Spinal cord (tissue), 10 donors: ENCODE data around the gene MYOF. TPM values are rescaled to one million over a fixed set of nuclear protein-coding genes. Genes with fewer than 3 reads are reported as not detected.

Experiments
- DNase-seq, 6 donors: peaks; one replicate each; pipeline versions ENCODE4 v3.0.0 to v3.0.0-alpha.2; 2013 to 2015; ENCODE audit warnings: low spot score in 6 of 6, low read depth in 4 of 6
- H3K27ac ChIP-seq: one replicate; pipeline ENCODE4 v1.5.1; 2013; ENCODE audit warnings: low read depth, low read length, control low read depth
- H3K27me3 ChIP-seq: one replicate; pipeline ENCODE4 v1.6.1; 2013; ENCODE audit warnings: low read length; ENCODE audit not compliant: control insufficient read depth, insufficient read depth
- H3K36me3 ChIP-seq: one replicate; pipeline ENCODE4 v1.6.1; 2013; ENCODE audit warnings: low read length; ENCODE audit not compliant: control insufficient read depth, insufficient read depth
- H3K4me1 ChIP-seq: one replicate; pipeline ENCODE4 v1.6.1; 2013; ENCODE audit warnings: low read length; ENCODE audit not compliant: control insufficient read depth, insufficient read depth
- H3K4me3 ChIP-seq: one replicate; pipeline ENCODE4 v1.5.1; 2013; ENCODE audit warnings: low read depth, low read length, control low read depth
- H3K9me3 ChIP-seq: one replicate; pipeline ENCODE4 v1.6.1; 2013; ENCODE audit warnings: low read length; ENCODE audit not compliant: control insufficient read depth, insufficient read depth
- WGBS: methylation state at CpG from one replicate; pipeline ENCODE4 v1.1.5; 2013; ENCODE audit warnings: missing lambda C conversion rate; ENCODE audit not compliant: insufficient coverage; 5-methylcytosine and 5-hydroxymethylcytosine counted together
- long read RNA-seq, 4 donors: transcript quantifications; one replicate each; lab custom pipeline, GENCODE V29; 2026
- polyA plus RNA-seq, 2 donors: library from polyadenylated mRNA; unstranded; fragments of 120-200 nt; gene quantifications; one replicate each; pipeline ENCODE4 v1.2.1, GENCODE V29; 2013; ENCODE audit not compliant: insufficient read length in 2 of 2
- total RNA-seq, 2 donors: library from RNA; depleted of rRNA in 1 of 2; stranded (reverse); fragments of 120-200 nt in 1 of 2; fragments of >200 nt in 1 of 2; gene quantifications; one replicate each; pipeline versions ENCODE4 v1.2.3 to v1.2.4, GENCODE V29; 2013 to 2014
- donor health status: healthy.

The MYOF gene, protein sequence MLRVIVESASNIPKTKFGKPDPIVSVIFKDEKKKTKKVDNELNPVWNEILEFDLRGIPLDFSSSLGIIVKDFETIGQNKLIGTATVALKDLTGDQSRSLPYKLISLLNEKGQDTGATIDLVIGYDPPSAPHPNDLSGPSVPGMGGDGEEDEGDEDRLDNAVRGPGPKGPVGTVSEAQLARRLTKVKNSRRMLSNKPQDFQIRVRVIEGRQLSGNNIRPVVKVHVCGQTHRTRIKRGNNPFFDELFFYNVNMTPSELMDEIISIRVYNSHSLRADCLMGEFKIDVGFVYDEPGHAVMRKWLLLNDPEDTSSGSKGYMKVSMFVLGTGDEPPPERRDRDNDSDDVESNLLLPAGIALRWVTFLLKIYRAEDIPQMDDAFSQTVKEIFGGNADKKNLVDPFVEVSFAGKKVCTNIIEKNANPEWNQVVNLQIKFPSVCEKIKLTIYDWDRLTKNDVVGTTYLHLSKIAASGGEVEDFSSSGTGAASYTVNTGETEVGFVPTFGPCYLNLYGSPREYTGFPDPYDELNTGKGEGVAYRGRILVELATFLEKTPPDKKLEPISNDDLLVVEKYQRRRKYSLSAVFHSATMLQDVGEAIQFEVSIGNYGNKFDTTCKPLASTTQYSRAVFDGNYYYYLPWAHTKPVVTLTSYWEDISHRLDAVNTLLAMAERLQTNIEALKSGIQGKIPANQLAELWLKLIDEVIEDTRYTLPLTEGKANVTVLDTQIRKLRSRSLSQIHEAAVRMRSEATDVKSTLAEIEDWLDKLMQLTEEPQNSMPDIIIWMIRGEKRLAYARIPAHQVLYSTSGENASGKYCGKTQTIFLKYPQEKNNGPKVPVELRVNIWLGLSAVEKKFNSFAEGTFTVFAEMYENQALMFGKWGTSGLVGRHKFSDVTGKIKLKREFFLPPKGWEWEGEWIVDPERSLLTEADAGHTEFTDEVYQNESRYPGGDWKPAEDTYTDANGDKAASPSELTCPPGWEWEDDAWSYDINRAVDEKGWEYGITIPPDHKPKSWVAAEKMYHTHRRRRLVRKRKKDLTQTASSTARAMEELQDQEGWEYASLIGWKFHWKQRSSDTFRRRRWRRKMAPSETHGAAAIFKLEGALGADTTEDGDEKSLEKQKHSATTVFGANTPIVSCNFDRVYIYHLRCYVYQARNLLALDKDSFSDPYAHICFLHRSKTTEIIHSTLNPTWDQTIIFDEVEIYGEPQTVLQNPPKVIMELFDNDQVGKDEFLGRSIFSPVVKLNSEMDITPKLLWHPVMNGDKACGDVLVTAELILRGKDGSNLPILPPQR (N-terminal part only)
- total RNA-seq, result 10 to 100 TPM; 25.5 to 45.8 TPM
- 10 to 100 TPM; 10.7 to 11.8 TPM for polyA plus RNA-seq
- long read RNA-seq, donor 1, partial matches to known transcripts, result 5 of 5 reads
- long read RNA-seq, donor 1, other reads (novel, unspliced or antisense), result 0 of 5 reads
- long read RNA-seq, donor 2, result 0 reads
- long read RNA-seq, donor 3, result 0 reads
- long read RNA-seq, donor 4, partial matches to known transcripts, result 15 of 15 reads
- long read RNA-seq, donor 4, other reads (novel, unspliced or antisense), result 0 of 15 reads

DNA sequence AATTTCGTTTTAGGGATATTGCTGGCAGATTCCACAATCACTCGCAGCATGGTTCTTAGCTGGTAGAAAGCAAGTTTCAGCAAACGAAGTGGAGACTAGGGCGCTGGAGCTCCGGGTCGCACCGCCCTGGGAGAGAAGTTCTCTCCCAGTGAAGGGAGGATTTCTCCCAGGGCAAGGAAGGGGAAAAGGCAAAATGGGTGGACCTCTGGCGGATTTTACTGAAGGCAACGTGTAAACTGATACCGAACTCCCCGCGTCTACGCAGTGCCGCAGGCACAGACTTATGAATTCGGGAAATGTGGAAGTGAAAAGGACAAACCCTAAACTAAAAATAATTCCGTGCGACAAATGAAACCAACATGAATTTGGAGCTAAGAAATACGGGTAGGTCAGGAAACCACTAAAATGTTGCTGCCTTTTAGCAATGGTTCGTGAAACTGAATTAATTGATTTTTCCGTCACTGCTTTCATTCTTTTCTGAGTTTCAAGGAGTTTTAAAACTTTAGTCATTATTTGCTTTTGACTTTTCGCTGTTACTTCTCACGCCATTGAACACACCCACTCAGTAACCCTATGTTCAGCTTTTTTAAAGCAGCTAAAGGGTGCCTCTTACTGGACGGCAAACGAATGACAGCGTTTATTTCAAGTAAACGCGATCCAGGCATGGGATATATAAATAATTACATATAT, at the start of gene MYOF:
MYOF (minus strand) TSS at position 190 of the 690 bp plus-strand sequence; CDS start at position 50, 140 bp downstream.
- Histone ChIP-seq H3K27ac (peak within 1 kb of the TSS; percentile 80), H3K36me3 (no peaks in the 10 kb centered on the region), H3K4me1 (peaks cover 4% of the 10 kb centered on the region), H3K4me3 (peak within 1 kb of the TSS; percentile 73), H3K27me3 (peaks cover 26% of the 10 kb centered on the region), H3K9me3 (no peaks in the 10 kb centered on the region)
- WGBS, result 0% methylated on average over 11 of the region's 27 CpGs
- peak in 3 of 6 donors; percentile 54 to 86 (median 86) for DNase-seq

DNA sequence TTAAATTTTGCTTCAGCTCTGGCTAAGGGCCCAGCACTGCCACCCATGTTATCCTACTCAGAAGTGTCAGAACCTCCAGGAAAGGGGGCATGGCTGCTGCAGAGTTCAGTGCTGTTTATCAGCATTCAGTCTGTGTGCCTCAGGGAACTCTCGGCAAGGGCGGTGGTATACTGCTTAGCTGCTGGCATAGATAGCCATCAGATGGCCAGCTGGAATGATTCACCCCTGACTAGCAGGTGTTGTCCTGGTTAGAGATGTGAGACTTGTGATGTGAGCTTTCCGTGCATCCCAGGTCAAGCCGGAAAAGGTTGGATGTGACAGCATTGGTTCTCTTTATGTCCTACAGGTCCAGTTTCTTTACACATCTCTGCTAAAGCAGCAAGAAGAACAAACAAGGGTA, 36.4 kb upstream of the MYOF start:
- no peak for DNase-seq
- Histone ChIP-seq H3K9me3 (peaks cover 2% of the 10 kb centered on the region), H3K4me1 (no peaks in the 10 kb centered on the region), H3K36me3 (peaks cover 2% of the 10 kb centered on the region), H3K4me3 (no peak overlapping the region), H3K27ac (no peak overlapping the region), H3K27me3 (no peaks in the 10 kb centered on the region)
- 100% methylated on average over 2 of the region's 4 CpGs for WGBS

DNA sequence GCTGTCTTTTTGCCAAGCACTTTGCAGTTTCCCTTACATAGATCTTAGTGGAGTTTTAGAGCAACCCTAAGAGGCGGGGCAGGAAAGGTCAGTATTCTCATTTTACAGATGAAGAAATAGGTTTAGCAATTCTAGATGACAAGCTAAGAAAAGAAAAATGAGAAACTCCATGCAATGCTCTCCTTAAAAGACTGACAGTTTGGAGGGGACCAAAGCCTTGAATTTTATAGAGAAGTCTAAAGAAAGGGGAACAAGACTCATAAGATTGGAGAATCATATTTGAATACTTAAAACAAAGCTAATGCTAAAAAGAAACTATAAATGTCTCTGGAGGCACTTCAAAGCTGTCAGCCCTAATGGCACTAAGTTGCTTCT, 33.9 kb upstream of the MYOF start:
- WGBS, result no CpG with 5 or more reads among the region's 1 CpG
- Histone ChIP-seq H3K4me1 (no peaks in the 10 kb centered on the region), H3K9me3 (no peaks in the 10 kb centered on the region), H3K27ac (no peak overlapping the region), H3K36me3 (no peaks in the 10 kb centered on the region), H3K27me3 (no peaks in the 10 kb centered on the region), H3K4me3 (no peak overlapping the region)
- DNase-seq, result no peak

DNA sequence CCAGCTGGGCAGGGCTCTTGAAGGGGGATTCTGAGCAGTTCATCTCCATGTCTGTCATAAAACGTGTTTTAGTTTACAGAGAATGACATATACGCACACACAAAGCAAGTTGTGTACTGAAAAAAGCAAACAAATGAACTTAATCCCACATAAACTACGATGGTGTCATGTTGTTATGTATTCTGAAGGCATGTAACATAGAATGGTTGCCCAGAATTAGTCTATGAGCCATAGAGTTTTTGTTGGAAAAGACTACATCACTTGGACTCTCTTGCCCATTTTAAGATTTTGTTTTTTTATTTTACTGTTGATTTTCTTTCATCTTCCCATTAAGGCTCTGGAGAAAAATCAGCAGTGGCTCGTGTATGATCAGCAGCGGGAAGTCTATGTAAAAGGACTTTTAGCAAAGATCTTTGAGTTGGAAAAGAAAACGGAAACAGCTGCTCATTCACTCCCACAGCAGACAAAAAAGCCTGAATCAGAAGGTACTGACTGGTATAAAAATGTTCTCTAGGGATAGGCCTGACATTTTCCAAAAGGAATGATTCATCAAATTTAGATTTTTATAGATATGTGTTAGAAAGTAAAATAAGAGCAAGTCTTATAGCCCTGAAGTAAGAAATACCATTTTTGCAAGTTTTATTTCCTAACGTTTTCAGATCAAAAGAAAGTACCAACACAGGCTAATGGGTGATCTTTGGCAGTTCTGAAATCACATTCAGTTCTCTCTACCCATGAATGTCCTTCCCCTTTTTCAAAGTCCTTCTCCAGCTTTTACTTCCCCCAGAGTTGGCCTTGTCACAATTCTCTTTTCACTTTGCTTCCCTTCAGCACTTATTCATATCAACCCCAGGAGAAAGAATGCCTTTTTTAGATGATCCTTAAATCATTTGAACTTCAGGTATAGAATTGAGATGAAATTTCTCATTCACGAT, 33.2 kb upstream of the MYOF start:
- Histone ChIP-seq H3K27ac (no peak overlapping the region), H3K4me1 (no peaks in the 10 kb centered on the region), H3K36me3 (no peaks in the 10 kb centered on the region), H3K27me3 (no peaks in the 10 kb centered on the region), H3K4me3 (no peak overlapping the region), H3K9me3 (no peaks in the 10 kb centered on the region)
- DNase-seq, result peak in 1 of 6 donors; percentile 24
- WGBS, result 67% methylated on average over 1 of the region's 8 CpGs

GRCh38 chr10:93514521-93514920, 32.4 kb upstream of the MYOF start:
- no peak for DNase-seq
- H3K27ac ChIP-seq, result no peak overlapping the region
- no peaks in the 10 kb centered on the region for H3K4me1 ChIP-seq
- no peaks in the 10 kb centered on the region for H3K36me3 ChIP-seq
- no peaks in the 10 kb centered on the region for H3K27me3 ChIP-seq
- no peak overlapping the region for H3K4me3 ChIP-seq
- no peaks in the 10 kb centered on the region for H3K9me3 ChIP-seq
- WGBS, result 94% methylated on average over 3 of the region's 4 CpGs

GRCh38 chr10:93513091-93513490, 31.0 kb upstream of the MYOF start:
- Histone ChIP-seq H3K27me3 (no peaks in the 10 kb centered on the region), H3K36me3 (no peaks in the 10 kb centered on the region), H3K4me3 (no peak overlapping the region), H3K9me3 (no peaks in the 10 kb centered on the region), H3K4me1 (no peaks in the 10 kb centered on the region), H3K27ac (no peak overlapping the region)
- DNase-seq, result no peak
- WGBS, result no CpG with 5 or more reads among the region's 1 CpG

DNA sequence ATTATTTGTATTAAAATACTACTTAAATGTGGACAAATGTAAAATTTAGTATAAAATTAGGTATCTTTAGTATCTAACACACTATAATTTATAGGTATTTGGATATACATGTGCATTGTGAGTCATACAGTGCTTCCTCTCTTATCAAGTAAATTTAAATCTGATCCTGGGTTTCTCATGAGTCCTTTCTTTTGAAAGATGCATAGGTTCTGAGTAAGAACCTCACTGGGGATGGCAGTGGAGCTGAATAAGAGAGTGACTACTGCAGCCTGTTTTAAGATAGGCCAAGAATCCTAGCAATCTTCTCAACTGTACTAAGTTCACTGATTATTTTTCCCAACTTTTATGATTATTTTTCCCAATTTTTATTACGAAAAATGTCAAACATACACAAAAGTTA, 30.4 kb upstream of the MYOF start:
- Histone ChIP-seq H3K9me3 (no peaks in the 10 kb centered on the region), H3K36me3 (no peaks in the 10 kb centered on the region), H3K27ac (no peak overlapping the region), H3K4me3 (no peak overlapping the region), H3K4me1 (no peaks in the 10 kb centered on the region), H3K27me3 (no peaks in the 10 kb centered on the region)
- DNase-seq, result no peak
- 100% methylated on average over 1 of the region's 1 CpG for WGBS

DNA sequence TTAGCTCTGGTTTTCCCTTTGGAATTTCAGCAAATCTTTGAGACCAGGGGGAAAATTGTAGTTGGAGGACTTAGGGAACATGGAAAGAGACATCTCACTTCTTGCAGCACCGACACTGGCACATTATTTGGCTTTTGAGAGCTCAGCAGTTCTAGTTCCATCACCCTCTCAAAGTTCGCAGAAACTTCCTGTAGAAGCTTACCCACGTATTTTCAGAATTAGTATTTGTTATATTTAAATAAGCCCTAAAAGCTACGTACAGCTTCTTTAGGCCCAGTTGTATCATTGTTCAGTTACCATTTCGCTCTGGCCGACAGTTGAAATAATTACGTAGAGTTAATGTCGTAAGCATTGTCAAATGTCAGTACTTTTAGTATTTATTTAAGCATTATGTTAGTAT, 27.7 kb upstream of the MYOF start:
- DNase-seq, result no peak
- Histone ChIP-seq H3K36me3 (no peaks in the 10 kb centered on the region), H3K4me3 (no peak overlapping the region), H3K9me3 (no peaks in the 10 kb centered on the region), H3K4me1 (no peaks in the 10 kb centered on the region), H3K27ac (no peak overlapping the region), H3K27me3 (no peaks in the 10 kb centered on the region)
- no CpG with 5 or more reads among the region's 8 CpGs for WGBS
